Measurements from ENCODE around the gene ZDHHC20.

DNA sequence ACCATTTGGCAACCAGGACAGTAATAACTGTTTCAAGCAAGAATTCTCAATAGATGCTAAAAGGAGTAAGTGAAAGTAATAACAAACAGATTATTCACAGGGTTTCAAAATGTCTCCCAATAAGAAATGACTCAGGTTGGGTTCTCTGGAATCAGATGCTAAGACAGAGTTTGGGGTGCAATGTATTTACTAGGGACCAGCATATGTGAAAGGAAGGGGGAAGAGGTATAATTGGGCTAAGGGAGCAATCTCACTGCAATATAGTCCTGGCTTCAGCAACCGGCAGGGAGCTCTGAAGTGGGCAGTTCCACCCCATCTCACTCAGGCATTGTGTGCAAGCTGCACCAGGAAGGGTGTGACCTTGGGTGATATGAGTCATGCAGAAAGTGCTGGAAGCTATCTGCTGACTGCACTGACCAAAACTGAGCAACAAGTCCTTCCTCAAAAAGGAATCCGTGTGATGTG lies 23.4 kb downstream of the ZDHHC20 start:
- TF ChIP-seq, protein P1, sequence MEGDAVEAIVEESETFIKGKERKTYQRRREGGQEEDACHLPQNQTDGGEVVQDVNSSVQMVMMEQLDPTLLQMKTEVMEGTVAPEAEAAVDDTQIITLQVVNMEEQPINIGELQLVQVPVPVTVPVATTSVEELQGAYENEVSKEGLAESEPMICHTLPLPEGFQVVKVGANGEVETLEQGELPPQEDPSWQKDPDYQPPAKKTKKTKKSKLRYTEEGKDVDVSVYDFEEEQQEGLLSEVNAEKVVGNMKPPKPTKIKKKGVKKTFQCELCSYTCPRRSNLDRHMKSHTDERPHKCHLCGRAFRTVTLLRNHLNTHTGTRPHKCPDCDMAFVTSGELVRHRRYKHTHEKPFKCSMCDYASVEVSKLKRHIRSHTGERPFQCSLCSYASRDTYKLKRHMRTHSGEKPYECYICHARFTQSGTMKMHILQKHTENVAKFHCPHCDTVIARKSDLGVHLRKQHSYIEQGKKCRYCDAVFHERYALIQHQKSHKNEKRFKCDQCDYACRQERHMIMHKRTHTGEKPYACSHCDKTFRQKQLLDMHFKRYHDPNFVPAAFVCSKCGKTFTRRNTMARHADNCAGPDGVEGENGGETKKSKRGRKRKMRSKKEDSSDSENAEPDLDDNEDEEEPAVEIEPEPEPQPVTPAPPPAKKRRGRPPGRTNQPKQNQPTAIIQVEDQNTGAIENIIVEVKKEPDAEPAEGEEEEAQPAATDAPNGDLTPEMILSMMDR (IDR thresholded peaks at IDR 0.05; ENCODE audit: poor library complexity): no peak
- no peak for TF ChIP-seq EZH2 (IDR thresholded peaks at IDR 0.05; ENCODE audit: borderline replicate concordance)
